Tibial nerve (tissue), 4 donors: ENCODE measurements around the gene EEF1B2.

Experiments used
- EP300 ChIP-seq, 2 donors: sonication (generic); formaldehyde crosslinking; IDR thresholded peaks; one replicate each; pipeline ENCODE4 v1.6.1; 2017; ENCODE audit warnings: antibody characterized with exemption in 2 of 2, mild to moderate bottlenecking in 1 of 2
- POLR2A ChIP-seq, 2 donors: fragments of 450-650 bp; IDR thresholded peaks; one replicate each; pipeline ENCODE4 v1.6.1; 2017; ENCODE audit warnings: antibody characterized with exemption in 2 of 2, mild to moderate bottlenecking in 2 of 2, moderate library complexity in 2 of 2
- TF ChIP-seq, protein P1 (sequence below), 5 experiments: fragments of 200-600 bp in 3 of 5; fragments of 450-650 bp in 2 of 5; sonication (generic) in 3 of 5; IDR thresholded peaks; one replicate each; pipeline ENCODE4 v1.5.1; 2016 to 2019; ENCODE audit warnings: antibody characterized with exemption in 5 of 5, mild to moderate bottlenecking in 3 of 5, moderate library complexity in 2 of 5

DNA sequence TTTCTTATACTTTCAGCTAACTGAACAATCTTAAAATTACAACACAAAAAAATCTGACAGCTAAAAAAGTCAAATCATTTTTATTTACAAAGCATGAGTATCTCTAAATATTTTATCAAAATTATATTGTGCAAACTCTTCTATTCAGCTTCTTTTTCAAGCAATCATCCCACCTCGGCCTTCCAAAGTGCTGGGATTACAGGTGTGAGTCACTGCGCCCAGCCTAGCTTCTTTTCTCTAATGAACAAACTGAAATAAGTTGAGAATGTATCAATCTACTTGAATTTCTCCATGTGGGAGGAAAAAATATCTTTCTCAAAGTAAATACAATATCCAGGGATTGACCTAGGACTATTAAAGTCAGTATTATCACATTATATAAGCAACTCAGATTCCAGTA is 15.3 kb upstream of the EEF1B2 start:
- TF ChIP-seq EP300 (IDR thresholded peaks at IDR 0.05) = no peak
- TF ChIP-seq, protein P1, sequence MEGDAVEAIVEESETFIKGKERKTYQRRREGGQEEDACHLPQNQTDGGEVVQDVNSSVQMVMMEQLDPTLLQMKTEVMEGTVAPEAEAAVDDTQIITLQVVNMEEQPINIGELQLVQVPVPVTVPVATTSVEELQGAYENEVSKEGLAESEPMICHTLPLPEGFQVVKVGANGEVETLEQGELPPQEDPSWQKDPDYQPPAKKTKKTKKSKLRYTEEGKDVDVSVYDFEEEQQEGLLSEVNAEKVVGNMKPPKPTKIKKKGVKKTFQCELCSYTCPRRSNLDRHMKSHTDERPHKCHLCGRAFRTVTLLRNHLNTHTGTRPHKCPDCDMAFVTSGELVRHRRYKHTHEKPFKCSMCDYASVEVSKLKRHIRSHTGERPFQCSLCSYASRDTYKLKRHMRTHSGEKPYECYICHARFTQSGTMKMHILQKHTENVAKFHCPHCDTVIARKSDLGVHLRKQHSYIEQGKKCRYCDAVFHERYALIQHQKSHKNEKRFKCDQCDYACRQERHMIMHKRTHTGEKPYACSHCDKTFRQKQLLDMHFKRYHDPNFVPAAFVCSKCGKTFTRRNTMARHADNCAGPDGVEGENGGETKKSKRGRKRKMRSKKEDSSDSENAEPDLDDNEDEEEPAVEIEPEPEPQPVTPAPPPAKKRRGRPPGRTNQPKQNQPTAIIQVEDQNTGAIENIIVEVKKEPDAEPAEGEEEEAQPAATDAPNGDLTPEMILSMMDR (IDR thresholded peaks at IDR 0.05) = no peak
- TF ChIP-seq POLR2A (IDR thresholded peaks at IDR 0.05) = no peak
